ENCODE results near the gene STK16.

- TF ChIP-seq EP300 (IDR thresholded peaks at IDR 0.05; ENCODE audit: low read depth) (no peak), CTCF (IDR thresholded peaks at IDR 0.05) (no peak), POLR2A (IDR thresholded peaks at IDR 0.05) (no peak), POLR2AphosphoS5 (IDR thresholded peaks at IDR 0.05) (no peak)
Observed at GRCh38 chr2:219252900-219253752, 7.8 kb downstream of the STK16 start, which contains the start of gene TUBA4B.

Data from transverse colon (tissue), 4 donors.